Pancreas (tissue), 10 donors: ENCODE measurements around the gene MRGPRG. TPM values are rescaled to one million over a fixed set of nuclear protein-coding genes. Genes with fewer than 3 reads are reported as not detected.

Source experiments
- ATAC-seq, 4 donors: fragments of 200-7000 bp; cut with Tn5 transposase; one replicate each; pipeline versions ENCODE4 v1.8.0 to v1.9.1; 2020; ENCODE audit warnings: mild to moderate bottlenecking in 4 of 4, moderate library complexity in 4 of 4
- DNase-seq, 6 donors: peaks; one replicate each; pipeline ENCODE4 v3.0.0-alpha.2; 2020
- FAIRE-seq: peaks from 2 replicates; lab custom pipeline; 2012; peaks lifted over from hg19 to GRCh38; lab: Jason Lieb, UNC
- H3K27ac ChIP-seq, 4 donors: fragments of 200-600 bp; sonication (generic); 1 replicate in 3 of 4; 2 replicates in 1 of 4; pipeline versions ENCODE4 v1.5.0 to v1.8.0; 2020
- H3K27me3 ChIP-seq, 4 donors: fragments of 200-600 bp; one replicate each; pipeline ENCODE4 v1.8.0; 2021
- H3K36me3 ChIP-seq, 3 donors: fragments of 200-600 bp; sonication (generic) in 1 of 3; one replicate each; pipeline versions ENCODE4 v1.5.0 to v1.8.0; 2020 to 2021
- H3K4me1 ChIP-seq, 3 donors: fragments of 200-600 bp; one replicate each; pipeline ENCODE4 v1.8.0; 2021
- H3K4me3 ChIP-seq, 4 donors: fragments of 200-600 bp; sonication (generic) in 2 of 4; one replicate each; pipeline versions ENCODE4 v1.5.0 to v1.8.0; 2020 to 2021
- H3K9me3 ChIP-seq, 4 donors: fragments of 200-600 bp; one replicate each; pipeline ENCODE4 v1.8.0; 2021
- WGBS, 2 donors: extraction: QIAGEN DNeasy Blood & Tissue Kit; methylation state at CpG; one replicate each; pipeline ENCODE4 v1.1.7; 2013; 5-methylcytosine and 5-hydroxymethylcytosine counted together
- intact Hi-C, 3 donors: fragments of 100-400 bp; cut with DNase I; formaldehyde crosslinking; loops; one replicate each; pipeline versions ENCODE4 v1.11.1 to v1.14.2; 2022
- polyA plus RNA-seq, 2 donors: library from polyadenylated mRNA; stranded (reverse); fragments of 200-250 nt; gene quantifications; one replicate each; pipeline ENCODE4 v1.2.3, GENCODE V29; 2013
- total RNA-seq, 6 donors: library from RNA; stranded (reverse); fragmentation: NEBNext Ultra II Directional in 4 of 6; extraction: Animal tissue kit (Norgen Biotek cat#: 25700) in 4 of 6; gene quantifications; one replicate each; pipeline versions ENCODE4 v1.2.1 to v1.2.4, GENCODE V29; 2021 to 2023
- TF ChIP-seq, protein P1 (sequence below), 4 donors: fragments of 200-600 bp; sonication (generic) in 3 of 4; IDR thresholded peaks; one replicate each; pipeline versions ENCODE4 v1.5.0 to v1.8.0; 2021; ENCODE audit warnings: antibody characterized with exemption in 4 of 4
- donor health status: healthy with polysubstance abuse.
- donor health status: DM: no; HTN: no; CAD: no; lungs with moderate emphysema.
- donor health status: DM: no; HTN: no; CAD: no.
- donor health status: control.
- donor health status: control.
- donor health status: Bipolar disorder and iron deficiency.
- donor health status: DM: yes; HTN: yes; CAD: no.
- donor health status: DM: no; HTN: no; CAD: no.
- donor health status: DM: no; HTN: no; CAD: no.
- donor health status: DM: yes; HTN: yes; CAD: no.

The MRGPRG gene
- total and polyA plus RNA-seq, 8 donors = not detected

DNA sequence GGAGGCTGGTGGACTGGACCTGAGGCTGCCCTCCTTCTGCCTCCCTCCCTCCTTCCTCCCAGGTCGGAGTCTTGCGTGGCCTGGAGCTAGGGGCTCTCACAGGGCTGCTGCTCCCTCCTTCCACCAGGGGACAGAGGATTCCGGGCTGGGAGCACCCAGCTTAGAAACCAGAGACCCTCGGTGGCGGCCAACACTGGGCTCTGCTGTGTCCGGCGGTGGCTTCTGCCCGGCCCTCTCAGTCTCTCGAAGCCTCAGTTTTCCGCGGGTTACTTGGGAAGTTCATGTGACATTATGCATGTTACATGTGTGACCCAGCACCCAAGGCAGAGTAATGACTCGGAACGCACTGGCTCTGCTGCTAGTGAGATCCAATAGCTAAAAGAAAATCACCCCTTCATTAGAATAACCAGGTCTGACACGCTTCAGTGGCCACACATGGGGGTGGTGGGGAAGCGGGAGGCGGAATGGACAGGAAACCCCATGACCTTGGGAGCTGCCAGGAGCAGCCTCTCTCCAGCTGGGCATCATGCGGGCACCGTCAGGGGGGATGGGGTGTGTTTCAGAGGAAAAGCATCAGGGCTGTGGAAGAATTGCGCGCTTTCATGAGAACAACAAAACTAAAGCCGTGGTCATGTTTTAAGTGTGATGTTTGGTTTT lies 5.9 kb upstream of the MRGPRG start:
- no peak overlapping the region for H3K27ac ChIP-seq
- no peak for FAIRE-seq
- 48 to 58% methylated on average over 21 of the region's 21 CpGs for WGBS, 2 donors
- H3K4me1 ChIP-seq = no peaks in the 10 kb centered on the region
- H3K4me3 ChIP-seq = no peak overlapping the region
- DNase-seq = peak in 1 of 6 donors; percentile 22
- intact Hi-C loops = loop anchor here in 1 of 3 donors (10.0 kb wide), 2 partner anchors 60 to 120 kb away; partner anchors contain the start of gene OSBPL5
- TF ChIP-seq, protein P1, sequence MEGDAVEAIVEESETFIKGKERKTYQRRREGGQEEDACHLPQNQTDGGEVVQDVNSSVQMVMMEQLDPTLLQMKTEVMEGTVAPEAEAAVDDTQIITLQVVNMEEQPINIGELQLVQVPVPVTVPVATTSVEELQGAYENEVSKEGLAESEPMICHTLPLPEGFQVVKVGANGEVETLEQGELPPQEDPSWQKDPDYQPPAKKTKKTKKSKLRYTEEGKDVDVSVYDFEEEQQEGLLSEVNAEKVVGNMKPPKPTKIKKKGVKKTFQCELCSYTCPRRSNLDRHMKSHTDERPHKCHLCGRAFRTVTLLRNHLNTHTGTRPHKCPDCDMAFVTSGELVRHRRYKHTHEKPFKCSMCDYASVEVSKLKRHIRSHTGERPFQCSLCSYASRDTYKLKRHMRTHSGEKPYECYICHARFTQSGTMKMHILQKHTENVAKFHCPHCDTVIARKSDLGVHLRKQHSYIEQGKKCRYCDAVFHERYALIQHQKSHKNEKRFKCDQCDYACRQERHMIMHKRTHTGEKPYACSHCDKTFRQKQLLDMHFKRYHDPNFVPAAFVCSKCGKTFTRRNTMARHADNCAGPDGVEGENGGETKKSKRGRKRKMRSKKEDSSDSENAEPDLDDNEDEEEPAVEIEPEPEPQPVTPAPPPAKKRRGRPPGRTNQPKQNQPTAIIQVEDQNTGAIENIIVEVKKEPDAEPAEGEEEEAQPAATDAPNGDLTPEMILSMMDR (IDR thresholded peaks at IDR 0.05) = no peak
- no peaks in the 10 kb centered on the region for H3K9me3 ChIP-seq
- H3K36me3 ChIP-seq = no peaks in the 10 kb centered on the region
- no peaks in the 10 kb centered on the region for H3K27me3 ChIP-seq
- no peak for ATAC-seq

DNA sequence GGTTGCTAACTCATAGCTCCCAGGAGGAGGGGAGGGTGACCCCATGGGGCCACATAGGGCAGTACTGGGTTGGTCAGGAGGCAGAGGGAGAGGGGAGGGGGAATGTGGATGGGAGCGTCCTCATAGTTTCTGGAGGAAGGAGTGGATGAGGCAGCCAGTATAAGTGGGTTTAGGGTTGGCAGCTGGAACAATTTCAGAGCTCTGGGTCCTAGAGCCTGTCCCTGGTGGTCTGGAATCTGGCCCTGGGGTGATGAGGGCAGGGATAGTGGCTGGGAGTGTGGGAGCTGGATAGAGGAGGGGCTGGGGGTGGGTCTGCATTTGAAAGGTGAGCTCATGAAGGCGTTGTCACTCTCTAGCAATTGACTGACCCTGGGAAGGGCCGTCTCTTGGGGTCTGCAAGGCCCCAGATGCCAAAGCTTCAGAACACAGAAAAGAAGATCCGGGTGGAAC lies 5.3 kb upstream of the MRGPRG start:
- H3K9me3 ChIP-seq = no peaks in the 10 kb centered on the region
- no peak for ATAC-seq
- H3K27ac ChIP-seq = no peak overlapping the region
- TF ChIP-seq, protein P1 (IDR thresholded peaks at IDR 0.05) = no peak
- no peak overlapping the region for H3K4me3 ChIP-seq
- FAIRE-seq = no peak
- H3K36me3 ChIP-seq = no peaks in the 10 kb centered on the region
- DNase-seq = no peak
- intact Hi-C loops = loop anchor here in 1 of 3 donors (10.0 kb wide), 2 partner anchors 59 to 119 kb away; partner anchors contain the start of gene OSBPL5
- WGBS, 2 donors = 28 to 29% methylated on average over 4 of the region's 4 CpGs
- no peaks in the 10 kb centered on the region for H3K4me1 ChIP-seq
- H3K27me3 ChIP-seq = no peaks in the 10 kb centered on the region

DNA sequence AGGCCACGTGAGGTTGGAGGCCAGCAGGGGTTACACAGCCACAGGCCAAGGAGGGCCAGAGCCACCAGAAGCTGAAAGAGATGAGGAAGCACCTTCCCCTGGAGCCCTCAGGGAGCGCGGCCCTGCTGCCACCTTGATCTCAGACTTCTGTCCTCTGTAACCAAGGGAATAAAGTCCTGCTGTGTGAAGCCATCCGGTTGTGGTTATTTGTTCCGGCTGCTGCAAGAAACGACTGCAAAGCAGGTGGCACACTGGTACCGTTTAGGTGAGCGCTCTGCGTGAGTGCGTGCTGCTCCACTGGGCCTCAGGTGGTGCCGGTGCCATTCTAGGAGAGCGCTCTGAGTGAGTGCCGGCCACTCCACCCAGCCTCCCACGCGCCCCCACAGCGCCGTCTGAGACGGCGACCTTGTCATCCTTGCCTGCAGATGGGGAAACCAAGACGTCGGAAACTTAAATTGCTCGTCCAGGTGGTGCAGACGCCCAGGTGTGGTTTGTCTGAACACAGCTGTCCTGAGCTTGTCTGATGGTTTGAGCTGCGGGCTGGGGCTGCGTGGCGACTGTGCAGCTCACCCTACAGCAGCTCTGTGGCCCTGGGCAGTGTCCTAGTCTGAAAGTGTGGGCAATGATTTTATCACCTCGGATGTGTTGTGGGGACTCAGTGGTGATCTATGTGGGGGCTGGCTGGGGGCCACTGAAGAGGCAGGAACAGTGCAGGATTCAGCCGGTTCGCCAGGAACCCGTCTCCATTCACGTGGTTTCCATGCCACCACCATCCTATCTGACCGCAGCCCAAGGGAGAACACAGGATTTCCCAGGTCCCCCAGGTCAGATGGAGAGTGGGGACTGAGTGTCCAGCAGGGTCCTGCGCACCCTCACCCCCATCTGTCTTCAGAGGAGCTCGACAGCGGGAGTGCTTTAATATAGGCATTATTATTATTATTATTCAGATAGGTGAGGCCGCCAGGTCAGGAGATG lies 4.6 kb upstream of the MRGPRG start:
- Histone ChIP-seq H3K27me3 (no peaks in the 10 kb centered on the region), H3K9me3 (no peaks in the 10 kb centered on the region), H3K27ac (no peak overlapping the region), H3K4me1 (no peaks in the 10 kb centered on the region), H3K4me3 (no peak overlapping the region), H3K36me3 (no peaks in the 10 kb centered on the region)
- intact Hi-C loops = loop anchor here in 1 of 3 donors (10.0 kb wide), 2 partner anchors 58 to 118 kb away; partner anchors contain the start of gene OSBPL5
- FAIRE-seq = no peak
- peak in 1 of 6 donors; percentile 38 for DNase-seq
- TF ChIP-seq, protein P1 (IDR thresholded peaks at IDR 0.05) = no peak
- ATAC-seq = no peak
- 62 to 64% methylated on average over 36 of the region's 36 CpGs for WGBS, 2 donors

DNA sequence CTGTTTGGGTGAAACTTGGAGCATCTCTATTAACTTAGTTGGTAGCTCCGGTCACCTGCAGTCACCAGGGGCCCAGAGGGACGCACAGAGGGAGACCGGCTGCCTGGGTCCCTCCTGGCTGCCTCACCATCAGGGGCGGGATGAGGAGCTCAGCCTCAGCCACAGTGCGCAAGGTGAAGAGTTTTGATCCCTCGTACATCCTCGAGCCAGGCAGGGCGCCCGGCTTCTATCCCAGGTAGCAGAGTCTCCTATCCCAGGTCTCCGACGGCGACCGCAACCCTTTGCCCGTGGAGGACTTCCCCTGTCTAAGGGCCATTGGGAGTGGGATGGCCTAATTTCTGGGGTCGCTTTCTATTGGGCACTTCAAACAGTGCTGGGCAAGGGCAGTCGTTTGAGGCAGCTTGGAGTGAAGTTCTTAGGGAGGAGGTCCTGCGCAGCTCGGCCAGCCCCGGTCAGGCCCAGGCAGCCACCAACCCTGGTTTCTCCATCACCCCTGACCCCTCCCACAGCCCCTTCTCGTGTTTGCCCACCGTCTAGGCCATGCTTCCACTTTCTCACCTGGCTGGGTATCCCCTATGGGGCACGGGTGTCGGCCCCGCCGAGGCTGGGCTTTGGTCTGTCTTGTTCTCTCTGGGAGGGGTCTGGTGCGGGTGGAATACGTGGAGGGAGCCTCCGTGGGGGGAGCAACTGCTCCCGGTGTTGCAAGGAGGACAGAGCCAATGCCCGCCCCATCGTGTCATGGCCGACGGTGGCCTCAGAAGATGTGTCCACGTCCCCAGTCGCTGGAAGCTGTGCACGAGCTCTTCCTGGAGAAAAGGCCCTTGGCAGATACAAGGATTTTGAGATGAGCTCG lies 3.6 kb upstream of the MRGPRG start:
- FAIRE-seq = no peak
- Histone ChIP-seq H3K4me1 (no peaks in the 10 kb centered on the region), H3K4me3 (no peak overlapping the region), H3K27me3 (no peaks in the 10 kb centered on the region), H3K9me3 (no peaks in the 10 kb centered on the region), H3K36me3 (no peaks in the 10 kb centered on the region), H3K27ac (no peak overlapping the region)
- TF ChIP-seq, protein P1 (IDR thresholded peaks at IDR 0.05) = no peak
- peak in 1 of 6 donors; percentile 44 for DNase-seq
- intact Hi-C loops = loop anchor here in 1 of 3 donors (10.0 kb wide), 2 partner anchors 57 to 117 kb away; partner anchors contain the start of gene OSBPL5
- no peak for ATAC-seq
- 60 to 73% methylated on average over 36 of the region's 37 CpGs for WGBS, 2 donors
